SK-N-SH treated with all-trans-retinoic acid at 6 μM for 48 hours (cell line): ENCODE data around the gene DRC1.

Source experiments
- BACH2 ChIP-seq: fragments of 250-450 bp; sonication (Bioruptor Pico); IDR thresholded peaks from 2 replicates; pipeline ENCODE4 v1.9.0; 2021; ENCODE audit warnings: mild to moderate bottlenecking, borderline replicate concordance
- CREB5 ChIP-seq: fragments of 250-450 bp; sonication (Bioruptor Pico); IDR thresholded peaks from 2 replicates; pipeline ENCODE4 v1.5.1; 2020; ENCODE audit warnings: low read depth, mild to moderate bottlenecking, moderate library complexity
- GLIS3 ChIP-seq: fragments of 250-450 bp; sonication (Bioruptor Pico); IDR thresholded peaks from 2 replicates; pipeline ENCODE4 v1.5.0; 2020; ENCODE audit warnings: mild to moderate bottlenecking, moderate library complexity
- ISL1 ChIP-seq: fragments of 250-450 bp; sonication (Bioruptor Pico); IDR thresholded peaks from 2 replicates; pipeline ENCODE4 v2.1.2; 2022; ENCODE audit warnings: mild to moderate bottlenecking, moderate library complexity
- PATZ1 ChIP-seq: fragments of 250-450 bp; sonication (Bioruptor Pico); IDR thresholded peaks from 2 replicates; pipeline ENCODE4 v1.8.0; 2020; ENCODE audit warnings: mild to moderate bottlenecking, moderate library complexity, borderline replicate concordance
- PPARA ChIP-seq: fragments of 250-450 bp; sonication (Bioruptor Pico); IDR thresholded peaks from 2 replicates; pipeline ENCODE4 v1.5.0; 2020; ENCODE audit warnings: mild to moderate bottlenecking, borderline replicate concordance
- RARB ChIP-seq: fragments of 250-450 bp; sonication (Bioruptor Pico); IDR thresholded peaks from 2 replicates; pipeline ENCODE4 v1.8.0; 2021; ENCODE audit warnings: mild to moderate bottlenecking, moderate library complexity
- SNAI2 ChIP-seq: fragments of 250-450 bp; sonication (Bioruptor Pico); IDR thresholded peaks from 2 replicates; pipeline ENCODE4 v1.5.0; 2020; ENCODE audit warnings: mild to moderate bottlenecking, moderate library complexity
- TCF4 ChIP-seq: fragments of 250-450 bp; sonication (Bioruptor Pico); IDR thresholded peaks from 2 replicates; pipeline ENCODE4 v1.8.0; 2021; ENCODE audit warnings: mild to moderate bottlenecking, moderate library complexity, borderline replicate concordance
- ZC3H10 ChIP-seq: fragments of 250-450 bp; sonication (Bioruptor Pico); IDR thresholded peaks from 2 replicates; pipeline ENCODE4 v1.5.1; 2021; ENCODE audit warnings: mild to moderate bottlenecking, moderate library complexity
- ZFP3 ChIP-seq: fragments of 250-450 bp; sonication (Bioruptor Pico); IDR thresholded peaks from 2 replicates; pipeline ENCODE4 v1.5.0; 2020; ENCODE audit warnings: mild to moderate bottlenecking, moderate library complexity
- ZNF565 ChIP-seq: fragments of 450-650 bp; formaldehyde crosslinking; conservative IDR thresholded peaks from 2 replicates; pipeline ENCODE4 v1.5.0; 2020; ENCODE audit warnings: low read depth, mild to moderate bottlenecking, moderate library complexity
- ZNF70 ChIP-seq: fragments of 450-650 bp; formaldehyde crosslinking; IDR thresholded peaks from 2 replicates; pipeline ENCODE4 v1.5.0; 2020; ENCODE audit warnings: mild to moderate bottlenecking, moderate library complexity
- ZNF8 ChIP-seq: fragments of 450-650 bp; formaldehyde crosslinking; IDR thresholded peaks from 2 replicates; pipeline ENCODE4 v1.5.0; 2020; ENCODE audit warnings: mild to moderate bottlenecking, moderate library complexity

- TF ChIP-seq PATZ1 (CRISPR knock-in tag) (no peak), SNAI2 (CRISPR knock-in tag) (no peak), ZNF8 (no peak), PPARA (CRISPR knock-in tag) (no peak), GLIS3 (no peak), ISL1 (0 out of 2 replicates have a peak, but pooled peaks have one; percentile 7), ZC3H10 (no peak), ZNF565 (CRISPR knock-in tag) (no peak), ZNF70 (CRISPR knock-in tag) (no peak), RARB (CRISPR knock-in tag) (no peak), ZFP3 (CRISPR knock-in tag) (peak; percentile 77), CREB5 (CRISPR knock-in tag) (no peak), TCF4 (CRISPR knock-in tag) (no peak), BACH2 (CRISPR knock-in tag) (no peak)
Observed at GRCh38 chr2:26462511-26463243, 61.0 kb downstream of the DRC1 start.
